ENCODE results near the gene UBR2.
"Not testable (repeated sequence)": the region's sequence is repeated elsewhere in the genome, so short reads cannot be mapped to it uniquely, and the experiment has no call there.

The UBR2 gene

DNA sequence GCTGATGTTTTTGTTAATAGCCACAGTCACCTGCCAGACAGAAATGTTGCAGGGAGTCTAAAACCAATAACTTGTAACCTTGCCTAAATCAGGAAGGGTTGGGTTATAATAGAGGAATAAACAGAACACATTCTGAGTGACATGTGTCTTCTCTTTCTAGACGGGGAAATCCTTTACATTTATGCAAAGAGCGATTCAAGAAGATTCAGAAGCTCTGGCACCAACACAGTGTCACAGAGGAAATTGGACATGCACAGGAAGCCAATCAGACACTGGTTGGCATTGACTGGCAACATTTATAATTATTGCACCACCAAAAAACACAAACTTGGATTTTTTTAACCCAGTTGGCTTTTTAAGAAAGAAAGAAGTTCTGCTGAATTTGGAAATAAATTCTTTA is 127.0 kb downstream of the UBR2 start:
- H3K4me3 ChIP-seq (ENCODE audit: low read depth, low read length): no peak overlapping the region

DNA sequence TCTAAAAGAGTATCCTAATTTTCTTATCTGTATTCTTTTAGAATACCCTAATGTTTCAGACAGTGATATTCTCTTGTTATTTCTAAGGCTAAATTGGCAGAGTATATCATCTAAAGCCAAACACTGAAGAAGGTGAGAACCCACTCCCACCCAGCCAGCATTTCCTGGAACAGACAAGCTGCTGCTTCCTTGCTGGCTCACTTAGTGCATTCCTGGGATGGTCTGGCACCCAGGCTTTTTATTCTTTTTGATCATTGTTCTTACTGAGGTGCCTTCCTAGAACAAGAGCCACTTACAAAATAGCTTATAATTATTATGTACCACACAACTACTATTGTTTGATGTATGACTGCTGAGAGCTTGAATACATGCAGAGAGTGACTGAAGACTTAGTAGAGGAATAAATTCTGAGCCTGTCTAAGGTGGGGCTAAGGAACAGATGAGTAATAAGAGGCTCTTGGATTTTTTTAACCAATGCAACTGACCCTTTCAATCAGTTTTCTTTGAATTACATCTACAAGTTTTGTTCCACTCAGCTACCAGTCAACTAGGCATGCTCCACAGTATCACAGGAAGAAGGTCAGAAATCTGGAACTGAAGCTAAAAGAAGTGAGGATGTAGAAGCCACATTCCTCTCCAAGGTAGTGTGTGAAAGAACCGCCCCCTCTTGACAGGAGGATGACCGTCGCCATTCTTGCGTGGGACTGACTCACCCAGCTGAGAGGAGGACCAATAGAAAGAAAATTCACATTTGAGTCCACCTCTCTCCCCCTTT is 128.5 kb downstream of the UBR2 start:
- no peak overlapping the region for H3K4me3 ChIP-seq (ENCODE audit: low read depth, low read length)

- H3K4me3 ChIP-seq (ENCODE audit: low read depth, low read length): no peak overlapping the region
Measured at GRCh38 chr6:42693725-42694323, 130.0 kb downstream of the UBR2 start.

GRCh38 chr6:42694586-42694985 is 130.8 kb downstream of the UBR2 start:
- no peak overlapping the region for H3K4me3 ChIP-seq (ENCODE audit: low read depth, low read length)

DNA sequence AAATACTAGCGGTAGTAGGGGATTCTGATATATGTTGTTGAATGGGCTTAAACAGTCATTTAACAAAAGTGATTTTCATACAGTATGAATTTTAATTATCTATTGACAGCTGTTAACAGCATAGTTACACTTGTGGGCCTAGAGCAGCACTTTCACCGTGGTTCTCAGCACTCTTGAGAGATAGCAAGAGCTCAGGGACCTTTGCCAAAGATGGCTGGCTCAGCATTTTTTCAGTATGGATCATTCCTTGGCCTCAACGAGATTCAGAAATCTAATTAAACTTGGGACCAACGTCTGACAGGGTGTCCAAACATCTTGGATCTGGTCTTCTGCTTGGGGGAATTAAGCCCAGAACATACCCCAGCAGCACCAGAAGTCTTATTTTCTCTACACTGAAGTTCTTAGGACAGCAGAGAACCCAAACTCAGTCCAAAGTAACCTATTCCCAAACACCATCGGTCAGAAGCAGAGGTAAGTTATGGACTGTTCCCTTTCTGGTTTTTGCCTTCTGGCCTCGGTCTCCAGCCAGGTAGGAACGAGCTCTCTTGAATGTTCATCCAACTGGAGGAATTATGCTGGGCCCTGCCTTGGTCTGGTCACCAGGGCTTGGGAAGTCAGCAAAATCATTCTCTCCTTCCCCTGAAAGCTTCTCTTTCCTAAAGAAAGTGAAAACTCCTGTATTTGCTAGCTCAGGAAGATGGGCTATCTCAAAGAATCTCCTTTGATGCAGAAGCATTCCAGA is 132.9 kb downstream of the UBR2 start:
- no peak overlapping the region for H3K4me3 ChIP-seq (ENCODE audit: low read depth, low read length)

DNA sequence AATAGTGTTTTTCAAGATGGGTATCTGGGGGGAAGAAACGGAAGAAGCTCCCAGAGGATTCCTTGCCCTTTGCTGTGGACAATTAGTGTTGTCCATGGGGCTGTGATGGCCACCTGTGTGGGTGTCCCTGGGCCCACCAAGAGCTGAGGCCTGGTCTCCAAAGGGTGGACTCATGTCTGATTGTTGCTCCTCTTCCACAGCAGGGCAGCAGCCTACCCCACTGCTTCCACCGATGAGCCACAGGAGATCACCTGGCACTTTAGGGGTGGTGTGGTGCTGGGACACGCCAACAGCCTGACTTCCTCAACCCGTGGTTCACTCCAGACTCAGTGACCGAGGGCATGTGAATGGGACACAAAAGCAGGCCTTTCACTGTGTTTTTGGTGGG is 133.4 kb downstream of the UBR2 start:
- H3K4me3 ChIP-seq (ENCODE audit: low read depth, low read length): no peak overlapping the region

DNA sequence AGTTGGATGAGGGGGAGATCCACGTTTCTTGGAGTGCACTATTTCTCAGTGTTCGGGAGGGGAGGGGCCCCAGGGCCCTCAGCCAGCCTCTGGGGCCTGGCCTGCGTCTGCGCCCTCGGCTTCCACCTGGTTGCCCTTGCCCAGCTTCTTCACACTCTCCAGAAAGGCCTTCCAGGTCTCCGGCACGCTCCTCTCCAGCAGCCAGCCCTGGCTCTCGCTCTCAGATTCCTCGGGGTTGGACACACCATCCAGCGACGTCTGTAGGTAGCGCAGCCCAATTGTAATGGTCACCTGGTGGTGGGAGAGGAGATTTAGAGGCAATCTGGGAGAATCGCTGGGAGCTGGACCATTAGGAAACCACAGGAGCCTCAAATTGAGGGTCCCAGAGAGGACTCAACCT is 134.4 kb downstream of the UBR2 start:
- H3K4me3 ChIP-seq (ENCODE audit: low read depth, low read length): no peak overlapping the region

DNA sequence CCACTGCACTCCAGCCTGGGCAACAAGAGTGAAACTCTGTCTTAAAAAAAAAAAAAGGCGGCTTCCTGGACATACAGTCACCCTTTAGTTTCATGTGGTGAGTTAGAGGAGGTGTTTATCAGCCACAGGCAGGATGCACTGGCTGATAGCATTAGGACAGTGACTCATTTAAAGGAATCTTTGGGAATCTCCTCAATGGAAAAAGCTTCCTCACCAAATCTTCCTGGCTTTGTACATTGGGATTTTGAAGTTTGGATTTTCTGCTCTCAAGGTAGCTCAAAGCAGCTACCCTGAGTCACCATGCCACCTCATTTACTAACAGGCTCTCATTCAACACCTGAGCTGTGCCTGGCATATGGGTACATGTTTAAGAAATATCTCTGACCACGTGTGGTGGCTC is 138.4 kb downstream of the UBR2 start:
- H3K4me3 ChIP-seq (ENCODE audit: low read depth, low read length): no peak overlapping the region

- not testable (repeated sequence) for H3K4me3 ChIP-seq (ENCODE audit: low read depth, low read length)
Measured at GRCh38 chr6:42702786-42703185, 139.0 kb downstream of the UBR2 start.

DNA sequence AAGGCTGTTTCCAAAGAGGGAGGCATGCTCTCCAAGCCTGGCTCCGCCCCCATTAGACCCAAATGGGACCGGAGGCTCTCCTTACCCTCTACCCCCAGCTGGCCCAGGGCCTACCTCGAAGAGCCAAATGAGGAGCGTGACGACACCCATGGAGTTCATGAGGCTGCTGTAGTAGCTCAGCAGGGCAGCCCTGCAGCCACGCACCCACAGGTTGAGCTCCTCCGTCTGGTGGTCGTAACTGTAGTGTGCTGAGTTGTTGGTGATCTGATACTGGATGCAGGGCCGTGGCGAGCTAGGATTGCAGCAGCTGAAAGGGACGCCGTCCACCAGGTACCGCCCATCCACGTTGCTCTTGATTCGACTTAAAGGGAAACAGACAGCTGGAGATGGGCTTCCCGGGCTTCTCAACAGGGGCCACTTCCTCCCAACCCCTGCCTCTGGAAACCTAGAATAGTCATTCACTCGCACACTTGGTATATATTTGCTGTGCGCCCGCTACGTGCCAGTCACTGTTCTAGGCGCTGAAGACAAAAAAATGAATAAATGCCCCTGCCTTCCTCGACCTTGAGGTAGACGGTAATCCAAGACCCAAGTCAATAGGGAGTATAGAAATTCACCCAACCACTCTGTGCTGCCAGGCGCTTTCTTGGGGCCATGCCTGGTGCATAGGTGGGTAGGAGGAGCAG is 140.6 kb downstream of the UBR2 start:
- H3K4me3 ChIP-seq (ENCODE audit: low read depth, low read length): no peak overlapping the region

GRCh38 chr6:42704937-42705374 is 141.1 kb downstream of the UBR2 start:
- no peak overlapping the region for H3K4me3 ChIP-seq (ENCODE audit: low read depth, low read length)

DNA sequence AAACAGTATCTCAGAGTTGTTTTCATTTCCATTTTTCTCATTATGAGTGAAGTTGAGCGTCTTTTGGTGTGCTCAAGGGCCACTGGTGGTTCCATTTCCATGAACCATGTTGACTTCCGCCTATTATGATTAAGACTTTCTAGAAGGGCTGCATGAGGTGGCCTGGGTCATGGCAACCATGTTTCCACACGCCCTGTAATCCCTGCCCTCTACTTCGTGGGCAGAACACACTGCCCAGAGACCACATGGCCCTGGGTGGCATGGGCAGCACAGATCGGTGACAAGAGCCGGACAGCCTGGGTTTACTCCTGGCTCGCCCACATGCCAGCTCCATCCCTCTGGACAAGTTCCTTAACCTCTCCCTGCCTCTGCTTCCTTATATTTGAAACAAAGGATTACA is 143.8 kb downstream of the UBR2 start:
- H3K4me3 ChIP-seq (ENCODE audit: low read depth, low read length): no peak overlapping the region

DNA sequence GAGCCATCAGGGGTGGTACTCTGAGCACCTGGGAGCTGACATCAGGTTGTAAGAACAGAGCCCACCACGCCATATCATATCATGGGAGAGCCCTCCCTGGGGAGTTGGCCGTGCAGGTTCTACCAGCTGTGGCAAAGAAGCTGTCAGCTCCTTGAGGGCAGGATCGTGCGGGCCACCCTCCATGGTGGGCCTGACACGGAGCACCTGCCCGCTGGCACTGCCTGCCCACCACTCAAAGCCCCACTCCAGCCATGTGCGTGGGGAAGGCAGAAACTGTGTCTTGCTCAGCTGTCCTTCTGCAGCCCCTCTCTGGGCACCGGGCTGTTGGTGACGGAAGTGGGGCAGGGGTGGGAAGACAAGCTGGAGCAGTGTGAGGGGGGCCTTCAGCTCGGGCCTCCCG is 144.3 kb downstream of the UBR2 start:
- no peak overlapping the region for H3K4me3 ChIP-seq (ENCODE audit: low read depth, low read length)

- no peak overlapping the region for H3K4me3 ChIP-seq (ENCODE audit: low read depth, low read length)
Measured at GRCh38 chr6:42709871-42710270, 146.0 kb downstream of the UBR2 start.

- H3K4me3 ChIP-seq (ENCODE audit: low read depth, low read length): no peak overlapping the region
Measured at GRCh38 chr6:42710316-42710715, 146.5 kb downstream of the UBR2 start.

DNA sequence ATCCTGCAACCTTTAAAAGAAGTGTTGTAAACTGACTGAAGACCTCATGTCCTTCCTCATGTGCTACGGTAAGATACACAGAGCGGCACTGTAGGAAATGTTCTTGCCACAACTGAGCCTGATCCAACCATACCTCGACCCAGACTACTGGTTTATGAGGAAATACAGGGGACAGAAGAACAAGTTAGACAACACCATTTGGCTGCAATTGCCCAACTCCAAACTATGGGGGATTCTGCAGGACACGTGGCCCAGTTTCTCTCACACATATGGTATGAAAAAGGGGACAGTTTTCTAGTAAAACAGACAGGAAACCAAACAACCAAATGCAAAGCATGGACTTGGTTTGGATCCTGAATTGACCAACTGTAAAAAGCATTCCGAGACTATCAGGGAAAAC is 148.1 kb downstream of the UBR2 start:
- no peak overlapping the region for H3K4me3 ChIP-seq (ENCODE audit: low read depth, low read length)

- no peak overlapping the region for H3K4me3 ChIP-seq (ENCODE audit: low read depth, low read length)
Measured at GRCh38 chr6:42714098-42714761, 150.4 kb downstream of the UBR2 start.

DNA sequence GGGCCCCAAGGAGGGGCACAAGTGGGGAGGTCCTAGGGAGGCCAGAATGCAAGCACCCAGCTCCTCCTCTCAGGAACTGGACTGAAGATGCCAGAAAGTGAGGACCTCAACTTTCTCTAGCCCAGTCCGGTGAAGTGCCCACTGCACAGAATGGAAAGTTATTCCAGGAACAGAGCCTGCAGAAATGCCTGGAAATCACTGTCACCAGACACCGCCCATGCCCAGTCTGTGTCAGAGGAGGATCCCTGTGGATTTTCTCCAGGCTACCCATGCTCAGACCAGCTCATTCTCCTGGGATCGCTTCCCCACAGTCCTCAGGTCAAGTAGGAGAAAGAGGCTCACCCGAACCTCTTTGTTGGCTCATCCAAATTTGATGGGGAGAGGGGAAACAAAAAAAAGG is 152.0 kb downstream of the UBR2 start:
- H3K4me3 ChIP-seq (ENCODE audit: low read depth, low read length): no peak overlapping the region

GRCh38 chr6:42720739-42721138 is 156.9 kb downstream of the UBR2 start:
- H3K4me3 ChIP-seq (ENCODE audit: low read depth, low read length): no peak overlapping the region

DNA sequence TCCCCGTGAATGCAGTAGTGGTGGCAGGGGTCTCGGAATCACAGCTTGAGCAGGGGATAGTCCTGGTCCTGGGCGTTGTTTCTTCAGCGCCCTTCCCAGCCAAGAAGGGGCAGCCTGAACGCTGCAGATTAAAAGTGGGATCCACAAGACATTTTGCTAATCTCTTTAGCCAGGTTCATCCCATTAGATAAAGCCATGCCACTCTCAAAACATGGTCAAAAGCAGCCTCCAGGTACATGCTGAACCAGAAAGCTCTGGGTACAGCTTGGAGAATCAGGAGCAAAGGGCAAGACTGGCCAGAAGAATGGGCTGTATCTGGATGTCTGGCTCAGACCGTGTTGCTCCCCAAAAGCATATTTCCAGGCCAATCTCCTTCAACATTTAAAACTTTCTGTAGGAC is 158.7 kb downstream of the UBR2 start, which contains the start of gene PRPH2:
TSS of gene PRPH2 (minus strand) at position 101 of the 400 bp plus-strand sequence. CDS start 263 bp downstream, outside the sequence.
- H3K4me3 ChIP-seq (ENCODE audit: low read depth, low read length): no peak within 1 kb of the TSS

DNA sequence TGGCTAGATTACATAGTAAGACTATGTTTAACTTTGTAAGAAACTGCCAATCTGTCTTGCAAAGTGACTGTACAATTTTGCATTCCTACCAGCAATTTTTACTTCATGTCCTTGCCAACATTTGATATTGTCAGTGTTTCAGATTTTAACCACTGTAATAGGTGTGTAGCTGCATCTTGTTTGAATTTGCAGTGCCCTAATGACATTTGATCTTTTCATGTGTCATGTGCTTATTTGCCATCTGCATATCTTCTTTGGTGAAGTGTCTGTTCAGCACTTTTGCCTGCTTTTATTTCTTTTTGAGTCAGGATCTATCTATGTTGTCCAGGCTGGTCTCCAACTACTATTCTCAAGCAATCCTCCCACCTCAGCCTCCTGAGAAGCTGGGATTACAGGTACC is 161.0 kb downstream of the UBR2 start:
- H3K4me3 ChIP-seq (ENCODE audit: low read depth, low read length): no peak overlapping the region

Data from iPS-11a (cell line).